ENCODE measurements around the gene IL17C. TPM values are rescaled to one million over a fixed set of nuclear protein-coding genes. Genes with fewer than 3 reads are reported as not detected.
A peak's percentile ranks its signal among the peaks of the same experiment; 100 is the strongest.

IL17C gene
- total and polyA plus RNA-seq, 2 of the 8 experiments (the other 6 are each of a cell fraction or from before 2014, with no cell fraction given), result 1.1 to 1.9 TPM

- Histone ChIP-seq H3K23me2 (ENCODE audit: low read depth, low read length) (no peaks in the 10 kb centered on the region), H4K20me1 (replicated peaks in 1 of 2; ENCODE audit: control insufficient read depth in 1 of 2, insufficient read depth in 2 of 2, low read length in 2 of 2) (peaks cover under 1 to 21% of the 10 kb centered on the region in 2 experiments), H3K9me3 (ENCODE audit: insufficient read depth in 2 of 2, low read depth in 1 of 2, low read length in 1 of 2) (no peaks in the 10 kb centered on the region), H3K56ac (replicated peaks; ENCODE audit: insufficient read length, low read depth, low read length) (no peak overlapping the region), H3K36me3 (ENCODE audit: control insufficient read depth in 2 of 4, insufficient read depth in 4 of 4, low read length in 3 of 4) (peaks cover 6 to 25% (median 19%) of the 10 kb centered on the region in 4 experiments; a peak in 6 of 8 replicates), H4K91ac (replicated peaks; ENCODE audit: insufficient read length, low read length) (no peak overlapping the region), H3K14ac (ENCODE audit: insufficient read length) (no peak overlapping the region), H3K27me3 (replicated peaks in 1 of 4; ENCODE audit: control insufficient read depth in 3 of 4, extremely low read depth in 1 of 4, insufficient read depth in 3 of 4, low read length in 3 of 4) (no peaks in the 10 kb centered on the region), H2BK15ac (ENCODE audit: low read length) (no peak overlapping the region), H2BK20ac (ENCODE audit: low read length) (no peak overlapping the region), H3K18ac (ENCODE audit: extremely low read depth, low read length) (no peak overlapping the region), H4K5ac (ENCODE audit: insufficient read length, low read depth, low read length) (no peak overlapping the region), H3K79me2 (ENCODE audit: control insufficient read depth in 1 of 2, insufficient read depth in 2 of 2, low read length in 2 of 2) (peaks cover 0 to 23% of the 10 kb centered on the region in 2 experiments; a peak in 2 of 4 replicates), H3K9ac (replicated peaks in 1 of 4; ENCODE audit: extremely low read depth in 1 of 4, low read depth in 3 of 4, low read length in 3 of 4) (no peak overlapping the region), H2BK12ac (ENCODE audit: low read depth, low read length) (no peak overlapping the region), H4K8ac (ENCODE audit: extremely low read depth, insufficient read depth, low read length) (peak overlapping the region; percentile 46; the same call in 1 of the 2 replicates), H2AFZ (ENCODE audit: low read length) (no peak overlapping the region), H3K4me2 (ENCODE audit: insufficient read depth in 1 of 2, low read depth in 2 of 2, low read length in 2 of 2) (no peak overlapping the region), H3K23ac (ENCODE audit: insufficient read length) (no peak overlapping the region), H3K4me1 (replicated peaks in 1 of 4; ENCODE audit: control insufficient read depth in 3 of 4, insufficient read depth in 4 of 4, low read length in 3 of 4) (no peaks in the 10 kb centered on the region), H2BK120ac (replicated peaks; ENCODE audit: low read depth, low read length) (no peak overlapping the region), H3K4ac (replicated peaks; ENCODE audit: insufficient read length, low read depth, low read length) (no peak overlapping the region), H2BK5ac (ENCODE audit: low read depth, low read length) (no peak overlapping the region), H2AK5ac (ENCODE audit: low read depth, low read length) (no peak overlapping the region), H3K4me3 (ENCODE audit: extremely low read depth in 1 of 4, insufficient read depth in 2 of 4, low read depth in 3 of 4, low read length in 4 of 4) (no peak overlapping the region), H3K79me1 (ENCODE audit: low read depth, low read length) (no peaks in the 10 kb centered on the region; the same call in 1 of the 2 replicates), H3K27ac (ENCODE audit: low read depth, low read length) (no peak overlapping the region)
- ChIA-PET CTCF (ENCODE audit: partially characterized antibody) (interaction anchor here (0.7 to 2.0 kb wide), 8 partner anchors 8 to 156 kb away, joined by 3 to 10 read pairs (median 3); partner anchors contain the start of gene ZC3H18), POLR2A (ENCODE audit: partially characterized antibody) (no interaction called here)
- DNase-seq (ENCODE audit: low read depth in 1 of 2, low spot score in 2 of 2) (no peak), FAIRE-seq (no peak)
- TF ChIP-seq ATF3 (IDR thresholded peaks at IDR 0.05; ENCODE audit: insufficient read depth, low read depth, low read length) (no peak), SRF (IDR thresholded peaks at IDR 0.05; ENCODE audit: low read depth, low read length) (no peak), NRF1 (IDR thresholded peaks at IDR 0.05; ENCODE audit: low read depth, low read length) (no peak)
- WGBS, 2 experiments (ENCODE audit: extremely low coverage in 1 of 2, insufficient coverage in 1 of 2, insufficient read length in 1 of 2, insufficient replicate concordance in 2 of 2, low coverage in 1 of 2, low lambda C conversion rate in 2 of 2, missing lambda C conversion rate in 1 of 2), result 95% methylated on average over 12 of the region's 12 CpGs; no CpG with 5 or more reads in 1 of the 2 experiments
Observed at GRCh38 chr16:88593061-88593460, 45.3 kb upstream of the IL17C start.

All from H1 (cell line).